ENCODE results near the gene KRTAP5-1. TPM values are rescaled to one million over a fixed set of nuclear protein-coding genes. Genes with fewer than 3 reads are reported as not detected.

The KRTAP5-1 gene
- total RNA-seq, 1 experiment from 2014 or later: not detected

GRCh38 chr11:1592628-1593027 is 7.5 kb upstream of the KRTAP5-1 start:
- RAD21 ChIA-PET (ENCODE audit: low non-redundant PET in 1 of 2, low total read pairs in 2 of 2, uncharacterized antibody in 2 of 2, unreplicated experiment in 2 of 2): no interaction called here
- H3K27ac ChIP-seq (ENCODE audit: low read depth, low read length): no peak overlapping the region
- no peaks in the 10 kb centered on the region for H3K9me3 ChIP-seq (ENCODE audit: control insufficient read depth in 1 of 2, insufficient read depth in 1 of 2, low read depth in 1 of 2, low read length in 2 of 2)
- H3K79me2 ChIP-seq (ENCODE audit: insufficient read depth, low read length): no peaks in the 10 kb centered on the region
- POLR2A ChIA-PET: no interaction called here
- H3K9me2 ChIP-seq (ENCODE audit: insufficient read depth): no peaks in the 10 kb centered on the region
- CTCF ChIA-PET: no interaction called here
- BruUV-seq (replicated peaks): no TSS peak
- ATAC-seq: no peak
- no peaks in the 10 kb centered on the region for H3K36me3 ChIP-seq (ENCODE audit: control insufficient read depth in 1 of 2, insufficient read depth in 2 of 2, low read length in 2 of 2)
- H3K4me1 ChIP-seq (ENCODE audit: control insufficient read depth in 1 of 2, insufficient read depth in 2 of 2, low read length in 2 of 2): peaks cover 0 to 3% of the 10 kb centered on the region in 2 experiments; a peak in 1 of 4 replicates
- DNase-seq (ENCODE audit: low read depth, low spot score): no peak
- H3K9ac ChIP-seq (ENCODE audit: low read length): no peak overlapping the region
- H3K4me2 ChIP-seq (ENCODE audit: low read length): no peak overlapping the region
- TF ChIP-seq POLR2AphosphoS5 (IDR thresholded peaks at IDR 0.05; ENCODE audit: low read depth, low read length): no peak
- no peak for TF ChIP-seq EGR1 (IDR thresholded peaks at IDR 0.05; ENCODE audit: low read depth)
- no peak for TF ChIP-seq SRF (IDR thresholded peaks at IDR 0.05; ENCODE audit: low read depth)
- no peak for TF ChIP-seq RAD21 (IDR thresholded peaks at IDR 0.05; ENCODE audit: low read depth)
- no peak for TF ChIP-seq CEBPB (IDR thresholded peaks at IDR 0.05; ENCODE audit: low read depth)
- no peak for TF ChIP-seq JUND (IDR thresholded peaks at IDR 0.05)
- no peak for TF ChIP-seq POLR2A (IDR thresholded peaks at IDR 0.05; ENCODE audit: borderline replicate concordance, extremely low read depth, insufficient read depth, insufficient read length)
- no peak for TF ChIP-seq MAX (IDR thresholded peaks at IDR 0.05)
- TF ChIP-seq EZH2phosphoT487 (IDR thresholded peaks at IDR 0.05; ENCODE audit: borderline replicate concordance): no peak
- TF ChIP-seq ELF1 (IDR thresholded peaks at IDR 0.05; ENCODE audit: borderline replicate concordance, low read depth): no peak
- no peak for TF ChIP-seq REST (IDR thresholded peaks at IDR 0.05; ENCODE audit: low read depth)
- no peak for TF ChIP-seq SIN3A (IDR thresholded peaks at IDR 0.05; ENCODE audit: low read depth)
- TF ChIP-seq ZBTB33 (IDR thresholded peaks at IDR 0.05; ENCODE audit: extremely low read depth, insufficient replicate concordance, low read length): no peak
- TF ChIP-seq ZNF274 (IDR thresholded peaks at IDR 0.05; ENCODE audit: low read depth, low read length): no peak
- TF ChIP-seq CTCF (IDR thresholded peaks at IDR 0.05 in 2 of 3, conservative IDR thresholded peaks at IDR 0.05 in 1 of 3; ENCODE audit: borderline replicate concordance in 1 of 3, insufficient read depth in 1 of 3, low read depth in 2 of 3, low read length in 2 of 3): no peak
- intact Hi-C loops (cut with micrococcal nuclease): no loop called here
- H3K27me3 ChIP-seq (ENCODE audit: insufficient read depth, low read length): peaks cover 17% of the 10 kb centered on the region; the same call in 1 of the 2 replicates
- no peak overlapping the region for H3K4me3 ChIP-seq (replicated peaks in 1 of 2; ENCODE audit: low read depth in 1 of 2, low read length in 2 of 2)
- H4K20me1 ChIP-seq (ENCODE audit: insufficient read depth): no peaks in the 10 kb centered on the region
- no peak overlapping the region for H2AFZ ChIP-seq (ENCODE audit: low read depth, low read length, poor library complexity, severe bottlenecking)

Data from HCT116 (cell line).